Activated CD4-positive, CD25-positive, alpha-beta regulatory T cell treated with anti-CD3 and anti-CD28 coated beads, Interleukin-2, amount 50 U/mL, for 24 hours (primary cell): ENCODE measurements around the gene GRP.
A peak's percentile ranks its signal among the peaks of the same experiment; 100 is the strongest.

Experiments
- ATAC-seq, 2 donors: fragments of 150-1000 bp; cut with Tn5 transposase; one replicate each; pipeline ENCODE4 v1.10.0; 2021; ENCODE audit warnings: mild to moderate bottlenecking in 1 of 2, moderate library complexity in 1 of 2

Gene GRP

GRCh38 chr18:59268721-59269562 is 49.0 kb downstream of the GRP start:
- ATAC-seq = peak; percentile 47 to 52

- no peak for ATAC-seq
These were observed 49.7 kb downstream of the GRP start for GRCh38 chr18:59269563-59270119.

- ATAC-seq = no peak
These were observed 50.8 kb downstream of the GRP start for GRCh38 chr18:59270689-59271257.

GRCh38 chr18:59271606-59272220 is 51.8 kb downstream of the GRP start:
- no peak for ATAC-seq

- no peak for ATAC-seq
These were observed 52.4 kb downstream of the GRP start for GRCh38 chr18:59272221-59272888.

GRCh38 chr18:59272891-59273758 is 53.2 kb downstream of the GRP start, which contains the start of gene RAX:
TSS of gene RAX (minus strand) at chr18:59273454. CDS start at chr18:59273206, 248 bp downstream.
- peak; percentile 19 to 42 for ATAC-seq

- ATAC-seq = no peak
These were observed 54.0 kb downstream of the GRP start for GRCh38 chr18:59273759-59274532.

- no peak for ATAC-seq
These were observed 54.6 kb downstream of the GRP start for GRCh38 chr18:59274533-59274928.

- ATAC-seq = no peak
These were observed 55.5 kb downstream of the GRP start for GRCh38 chr18:59275406-59275949.

- no peak for ATAC-seq
These were observed 56.1 kb downstream of the GRP start for GRCh38 chr18:59276047-59276446.

GRCh38 chr18:59278793-59279192 is 58.8 kb downstream of the GRP start:
- no peak for ATAC-seq

GRCh38 chr18:59279193-59279592 is 59.2 kb downstream of the GRP start:
- ATAC-seq = no peak

GRCh38 chr18:59279722-59280121 is 59.8 kb downstream of the GRP start:
- no peak for ATAC-seq
